HG02623 (cell line): ENCODE results near the gene GTF2H3.
"Not testable (repeated sequence)": the region's sequence is repeated elsewhere in the genome, so short reads cannot be mapped to it uniquely, and the experiment has no call there.

Experiments
- ATAC-seq: cut with Tn5 transposase; IDR thresholded peaks from one replicate; pipeline ENCODE4 v1.9.1; 2021; ENCODE audit warnings: moderate library complexity; ENCODE audit not compliant: unreplicated experiment

Gene GTF2H3

DNA sequence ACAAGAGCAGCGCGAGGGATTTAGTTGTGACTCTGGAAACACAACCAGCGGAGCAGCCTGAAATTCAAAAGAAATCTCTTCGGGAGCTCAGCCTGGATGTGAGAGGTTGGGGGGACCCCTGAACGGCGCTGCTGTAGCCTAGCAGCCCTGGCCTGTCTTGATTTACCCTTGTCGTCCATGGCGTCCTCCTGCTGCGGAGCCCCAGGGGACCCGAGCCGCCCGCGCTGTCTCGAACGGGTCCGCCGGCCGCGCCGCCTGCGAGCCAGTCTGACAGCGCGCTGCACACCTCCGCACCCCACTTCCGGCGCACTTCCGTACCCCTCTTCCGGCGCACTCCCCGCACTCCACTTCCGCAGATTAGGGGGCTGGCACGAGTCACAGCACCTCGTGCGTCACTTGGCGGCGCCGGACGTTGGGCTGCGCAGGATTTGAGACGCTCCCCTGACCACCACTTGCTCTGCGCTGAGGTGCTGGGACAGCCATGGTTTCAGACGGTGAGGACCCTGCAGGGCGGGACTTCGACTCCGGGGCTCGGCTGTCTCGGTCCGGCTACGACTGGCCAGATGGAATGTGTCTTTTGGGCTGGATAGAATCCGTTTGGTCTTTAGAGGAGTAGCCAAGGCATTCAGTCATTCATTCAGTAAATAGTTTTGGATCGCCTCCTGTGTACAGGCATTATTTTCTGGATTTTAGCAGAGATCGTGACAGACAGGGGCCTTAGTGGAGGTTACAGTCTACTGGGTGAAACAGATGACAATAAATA, at the start of gene GTF2H3, which contains the start of gene EIF2B1:
Gene GTF2H3, plus strand, starts transcription at position 451 of the 763 bp plus-strand sequence. Its CDS starts 31 bp downstream, at position 482.
Gene EIF2B1, minus strand, starts transcription at position 308 of the 763 bp plus-strand sequence. Its CDS starts 129 bp downstream, at position 179.
- ATAC-seq: peak; percentile 92

DNA sequence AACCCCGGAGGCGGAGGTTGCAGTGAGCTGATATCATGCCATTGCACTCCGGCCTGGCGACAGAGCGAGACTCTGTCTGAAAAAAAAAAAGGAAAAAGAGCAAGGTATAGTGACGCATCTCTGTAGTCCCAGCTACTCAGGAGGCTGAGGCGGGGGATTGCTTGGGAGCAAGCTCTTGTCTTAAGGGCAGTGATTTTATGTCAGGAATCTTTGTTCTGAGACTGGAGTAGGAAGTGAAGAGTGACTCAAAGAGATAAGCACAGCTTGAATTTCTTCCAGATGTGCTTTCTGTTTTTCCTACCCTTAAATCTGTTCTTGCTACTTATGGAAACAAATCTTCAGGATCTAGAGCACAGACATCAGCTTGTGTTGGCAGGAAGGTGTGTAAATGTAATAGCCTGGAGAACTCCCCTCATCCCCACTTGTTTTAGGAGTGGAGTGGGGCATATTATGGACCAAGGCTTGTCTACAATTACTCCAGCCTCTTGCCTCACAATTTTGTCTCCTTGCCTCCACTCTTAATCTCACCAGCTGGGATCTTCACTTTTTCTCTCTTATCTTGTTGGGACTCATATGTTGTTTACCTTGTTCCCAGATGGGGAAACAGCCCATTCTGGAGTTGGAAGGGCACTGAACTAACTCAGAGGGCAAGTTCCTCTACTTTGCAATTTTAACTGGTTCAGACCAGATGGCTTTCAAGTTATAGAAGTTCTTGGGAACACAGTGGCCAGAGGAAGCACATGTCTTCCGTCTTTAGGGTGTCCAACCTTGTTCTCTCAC, 41.7 kb upstream of the GTF2H3 start:
- ATAC-seq: no peak

GRCh38 chr12:123595729-123596128, 37.9 kb upstream of the GTF2H3 start:
- no peak for ATAC-seq

- no peak for ATAC-seq
Measured at GRCh38 chr12:123597100-123597499, 36.5 kb upstream of the GTF2H3 start.

DNA sequence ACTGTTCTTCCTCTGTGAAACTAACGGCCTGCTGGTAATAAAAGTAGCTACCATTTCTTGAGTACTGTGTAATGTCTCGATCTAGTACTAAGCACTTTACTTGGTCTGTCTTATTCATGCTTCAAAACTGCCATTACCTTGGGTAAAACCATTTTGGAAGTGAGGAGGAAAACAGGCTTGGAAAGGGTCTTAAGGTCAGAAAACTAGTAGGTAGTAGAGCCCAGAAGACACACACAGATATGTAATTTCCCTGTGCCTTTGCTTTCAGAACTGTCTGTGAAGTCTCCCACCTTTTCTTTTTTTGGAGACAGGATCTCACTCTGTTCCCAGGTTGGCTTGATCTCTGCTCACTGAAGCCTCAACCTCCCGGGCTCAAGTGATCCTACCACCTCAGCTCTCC, 35.1 kb upstream of the GTF2H3 start:
- no peak for ATAC-seq

DNA sequence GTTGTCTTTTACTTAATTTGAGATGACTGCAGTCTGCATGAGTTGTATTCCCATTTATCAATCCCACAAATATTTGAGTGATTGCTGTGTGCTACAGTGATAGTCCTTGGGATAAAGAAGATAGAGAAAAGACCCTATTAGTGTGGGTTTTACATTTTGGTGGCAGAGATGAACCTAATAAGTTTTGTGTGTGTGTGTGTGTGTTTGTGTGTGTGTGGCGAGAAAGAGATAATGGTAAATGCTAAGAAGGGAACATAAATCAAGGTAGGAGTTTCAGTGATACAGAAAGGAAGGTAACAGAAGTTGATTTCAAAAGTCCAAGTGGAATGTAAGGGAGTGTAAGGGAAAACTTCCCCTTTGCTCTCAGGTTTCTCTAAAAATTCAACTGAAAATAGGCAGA, 34.3 kb upstream of the GTF2H3 start:
- ATAC-seq: no peak

DNA sequence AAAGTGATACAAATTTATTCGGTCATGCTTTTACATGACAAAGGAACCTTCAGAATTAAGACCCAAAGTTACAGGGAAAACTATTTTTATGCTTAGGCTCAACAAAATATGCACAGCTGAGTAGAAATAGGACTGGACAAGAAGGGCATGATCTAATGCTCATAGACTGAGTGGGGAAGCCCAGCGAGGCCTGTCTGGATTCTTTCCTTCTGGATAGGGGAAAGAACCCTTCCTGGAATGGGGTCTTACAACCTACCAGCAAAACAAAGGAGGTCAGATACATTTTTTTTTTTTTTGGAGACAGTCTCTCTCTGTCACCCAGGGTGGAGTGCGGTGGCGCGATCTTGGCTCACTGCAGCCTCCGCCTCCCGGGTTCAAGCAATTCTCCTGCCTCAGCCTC, 33.9 kb upstream of the GTF2H3 start:
- no peak for ATAC-seq

GRCh38 chr12:123601602-123602489, 31.8 kb upstream of the GTF2H3 start, which contains the start of gene DDX55:
TSS of gene DDX55 (plus strand) at chr12:123602099. CDS start at chr12:123602149, 50 bp downstream.
- ATAC-seq: peak; percentile 74

- no peak for ATAC-seq
Measured at GRCh38 chr12:123602651-123603195, 30.9 kb upstream of the GTF2H3 start.

DNA sequence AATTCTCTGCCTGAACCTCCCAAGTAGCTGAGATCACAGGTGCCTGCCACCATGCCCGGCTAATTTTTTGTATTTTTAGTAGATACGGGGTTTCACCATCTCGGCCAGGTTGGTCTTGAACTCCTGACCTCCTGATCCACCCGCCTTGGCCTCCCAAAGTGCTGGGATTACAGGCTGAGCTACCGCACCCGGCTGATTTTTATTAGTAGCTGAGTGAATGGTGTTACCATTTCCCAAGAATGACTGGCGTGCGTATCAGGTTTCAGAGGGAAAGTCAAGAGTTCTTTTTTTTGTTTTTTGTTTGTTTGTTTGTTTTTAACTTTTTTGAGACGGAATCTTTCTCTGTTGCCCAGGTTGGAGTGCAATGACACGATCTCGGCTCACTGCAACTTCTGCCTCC, 30.1 kb upstream of the GTF2H3 start:
- not testable (repeated sequence) for ATAC-seq

- ATAC-seq: no peak
Measured at GRCh38 chr12:123607756-123608155, 25.9 kb upstream of the GTF2H3 start.

DNA sequence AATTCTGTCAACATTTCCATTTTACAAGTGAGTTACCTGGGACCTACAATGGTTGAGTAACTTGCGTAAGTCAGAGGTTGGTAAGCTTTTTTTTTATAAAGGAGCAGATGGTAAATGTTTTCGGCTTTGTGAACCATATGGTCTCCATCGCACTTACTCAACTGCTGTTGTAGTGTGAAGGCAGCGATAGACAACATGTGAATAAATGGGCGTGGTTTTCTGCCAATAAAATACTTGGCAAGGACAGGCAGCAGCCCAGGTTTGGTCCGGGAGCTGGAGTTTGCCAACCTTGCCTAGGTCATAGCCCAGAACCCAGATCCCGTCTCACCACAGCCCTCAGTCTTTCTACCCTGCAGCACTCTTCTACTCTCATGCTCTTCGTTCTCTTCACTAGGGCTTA, 25.4 kb upstream of the GTF2H3 start:
- no peak for ATAC-seq

- no peak for ATAC-seq
Measured at GRCh38 chr12:123614110-123614509, 19.5 kb upstream of the GTF2H3 start.

DNA sequence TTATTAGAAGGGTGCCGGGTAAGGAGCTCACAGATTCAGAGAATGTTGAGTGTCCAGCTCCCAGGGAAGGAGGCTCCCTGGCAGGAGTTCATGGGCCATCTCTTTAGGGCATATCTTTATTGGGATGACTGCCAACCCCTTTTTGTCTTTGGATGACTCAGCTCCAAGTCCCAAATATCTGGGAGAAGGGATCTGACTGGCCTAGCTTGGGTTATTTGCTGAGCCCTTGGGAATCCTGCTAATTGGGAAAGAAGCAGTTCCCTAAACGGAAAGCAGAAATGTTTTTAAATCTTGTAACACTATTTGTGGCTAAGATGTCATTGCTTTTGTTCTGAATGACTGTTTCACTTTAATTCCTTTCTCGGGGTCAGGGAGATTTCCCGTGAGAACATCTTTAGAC, 19.1 kb upstream of the GTF2H3 start:
- ATAC-seq: no peak

DNA sequence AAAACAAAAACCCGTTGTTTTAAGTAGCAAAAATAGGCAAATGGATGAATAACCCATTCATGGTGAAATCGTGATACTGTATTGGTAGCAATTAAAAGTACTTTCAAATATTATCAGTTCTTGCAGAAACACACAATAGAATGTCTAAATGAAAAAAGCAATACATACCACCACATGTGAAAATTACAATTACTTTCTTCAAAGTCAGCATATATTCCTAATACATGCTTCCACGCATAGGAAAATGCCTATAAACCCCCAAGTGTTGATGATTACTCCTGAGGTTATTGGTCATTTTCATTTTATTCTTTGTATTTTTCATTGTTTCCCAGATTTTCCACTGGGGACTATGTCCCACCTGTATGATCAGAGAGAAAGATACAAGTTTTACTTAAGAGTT, 16.5 kb upstream of the GTF2H3 start:
- ATAC-seq: no peak

- ATAC-seq: no peak
Measured at GRCh38 chr12:123617580-123617979, 16.0 kb upstream of the GTF2H3 start.

GRCh38 chr12:123621101-123621500, 12.5 kb upstream of the GTF2H3 start:
- no peak for ATAC-seq

GRCh38 chr12:123621619-123622530, 11.8 kb upstream of the GTF2H3 start:
- ATAC-seq: no peak

GRCh38 chr12:123634142-123634561, 523 bp downstream of the GTF2H3 start:
- ATAC-seq: no peak

DNA sequence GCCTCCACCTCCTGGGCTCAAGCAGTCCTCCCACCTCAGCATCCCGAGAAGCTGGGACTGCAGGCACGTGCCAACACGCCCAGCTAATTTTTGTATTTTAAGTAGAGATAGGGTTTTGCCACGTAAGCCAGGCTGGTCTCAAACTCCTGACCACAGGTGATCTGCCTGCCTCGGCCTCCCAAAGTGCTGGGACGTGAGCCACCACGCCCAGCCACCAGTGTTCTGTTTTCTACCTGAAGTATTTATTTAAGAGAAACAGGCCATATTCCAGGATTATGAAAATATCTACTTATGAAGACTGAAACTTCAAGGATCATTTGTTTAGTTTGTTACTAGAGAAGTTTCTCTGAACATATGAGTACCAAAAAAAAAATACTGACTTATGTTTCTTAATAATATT, 10.3 kb downstream of the GTF2H3 start:
- no peak for ATAC-seq
